Smooth muscle cell of trachea (primary cell): ENCODE data around the gene TYRO3. TPM values are rescaled to one million over a fixed set of nuclear protein-coding genes. Genes with fewer than 3 reads are reported as not detected.

Experiments
- total RNA-seq: library from RNA; depleted of rRNA; stranded (reverse); fragments of >200 nt; gene quantifications from 2 replicates; pipeline ENCODE4 v1.2.1, GENCODE V29; 2014

The TYRO3 gene
- total RNA-seq, result 10.0 and 18.0 TPM in 2 replicates

GRCh38 chr15:41558400-41559238, at the start of gene TYRO3:
TSS of gene TYRO3 (plus strand) at chr15:41559212. CDS start at chr15:41559258, 46 bp downstream.

DNA sequence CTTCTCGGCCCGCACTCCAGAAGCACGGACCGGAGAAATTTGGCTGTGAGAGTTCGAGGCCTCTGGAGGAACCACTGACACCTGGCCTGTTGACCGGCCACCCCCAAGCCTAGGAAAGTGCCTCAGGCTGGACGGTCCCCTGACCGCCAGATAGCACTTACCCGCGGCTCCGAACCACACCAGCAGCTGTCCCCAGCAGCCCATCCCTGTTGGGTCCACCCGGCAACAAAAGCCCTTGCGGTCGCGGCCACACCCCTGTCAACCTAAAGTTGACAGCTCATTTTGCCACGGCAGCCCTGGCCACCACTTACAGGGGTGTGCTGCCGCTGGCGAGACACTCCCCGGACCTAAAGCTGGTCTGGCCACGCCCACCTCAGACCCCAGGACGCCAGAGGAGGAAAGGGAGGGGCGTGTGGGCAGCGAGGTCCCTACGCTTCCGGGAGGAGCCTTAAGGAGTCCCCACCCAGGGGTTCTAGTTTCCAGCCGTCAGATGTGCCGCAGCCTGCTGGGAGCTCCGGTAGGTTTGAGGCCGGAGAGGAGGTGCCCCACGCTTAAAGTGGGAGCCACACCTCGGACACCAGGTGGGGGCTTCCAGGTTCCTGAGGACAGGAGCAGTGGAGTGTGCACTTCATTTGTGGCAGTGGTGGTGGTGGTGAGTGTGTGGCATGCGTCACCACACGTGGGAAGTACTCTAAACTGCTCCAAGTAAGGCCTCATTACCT, 45.3 kb upstream of the TYRO3 start, which contains the start of gene LTK:
TSS of gene LTK (minus strand) at position 322 of the 722 bp plus-strand sequence. CDS start at position 204, 118 bp downstream.

Other genes with a start within 250 kb of the TYRO3 start
- 1.5 and 10.0 TPM in 2 replicates for gene OIP5, start 226.6 kb upstream of the TYRO3 start, total RNA-seq
- gene NUSAP1, start 226.3 kb upstream of the TYRO3 start, total RNA-seq, result 9.1 and 107 TPM in 2 replicates
- gene NDUFAF1, start 156.7 kb upstream of the TYRO3 start, total RNA-seq, result 20.7 and 46.1 TPM in 2 replicates
- gene RTF1, start 142.1 kb upstream of the TYRO3 start, total RNA-seq, result 21.8 and 36.9 TPM in 2 replicates
- 5.3 and 5.5 TPM in 2 replicates for gene ITPKA, start 65.3 kb upstream of the TYRO3 start, total RNA-seq
- 0.17 and 0.58 TPM in 2 replicates for gene LTK, start 45.4 kb upstream of the TYRO3 start, total RNA-seq
- gene RPAP1, start 15.0 kb upstream of the TYRO3 start, total RNA-seq, result 29.5 and 91.3 TPM in 2 replicates
- gene MGA, start 101.2 kb downstream of the TYRO3 start, total RNA-seq, result 31.6 and 40.0 TPM in 2 replicates
- gene MAPKBP1, start 215.3 kb downstream of the TYRO3 start, total RNA-seq, result 24.3 and 24.9 TPM in 2 replicates